Measurements from ENCODE around the gene PAPOLB.

DNA sequence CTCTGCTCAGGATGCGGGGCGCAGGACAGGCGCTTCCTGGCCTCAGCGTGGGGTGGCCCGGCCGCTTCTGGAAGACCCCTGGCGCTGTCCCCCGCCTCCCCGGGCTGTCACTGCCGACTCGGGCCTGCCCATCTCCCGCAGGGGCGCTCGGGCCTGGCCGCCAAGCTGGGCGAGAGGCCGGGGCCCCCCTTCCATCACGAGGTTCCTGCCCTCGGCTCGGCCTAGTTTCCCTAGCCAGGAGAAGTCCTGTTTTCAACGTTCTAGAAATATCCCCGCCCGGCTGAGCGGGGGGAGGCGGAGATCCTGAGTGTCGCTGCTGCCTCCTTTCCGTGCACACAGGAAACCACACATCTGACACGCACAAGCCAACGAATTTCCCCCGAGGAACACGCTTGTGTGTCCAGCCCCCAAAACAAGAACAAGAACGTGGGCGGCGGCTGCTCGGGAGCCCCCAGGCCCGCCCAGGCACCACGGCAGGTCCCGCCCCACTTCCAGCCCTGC is 52.7 kb downstream of the PAPOLB start:
- TF ChIP-seq, protein P1, sequence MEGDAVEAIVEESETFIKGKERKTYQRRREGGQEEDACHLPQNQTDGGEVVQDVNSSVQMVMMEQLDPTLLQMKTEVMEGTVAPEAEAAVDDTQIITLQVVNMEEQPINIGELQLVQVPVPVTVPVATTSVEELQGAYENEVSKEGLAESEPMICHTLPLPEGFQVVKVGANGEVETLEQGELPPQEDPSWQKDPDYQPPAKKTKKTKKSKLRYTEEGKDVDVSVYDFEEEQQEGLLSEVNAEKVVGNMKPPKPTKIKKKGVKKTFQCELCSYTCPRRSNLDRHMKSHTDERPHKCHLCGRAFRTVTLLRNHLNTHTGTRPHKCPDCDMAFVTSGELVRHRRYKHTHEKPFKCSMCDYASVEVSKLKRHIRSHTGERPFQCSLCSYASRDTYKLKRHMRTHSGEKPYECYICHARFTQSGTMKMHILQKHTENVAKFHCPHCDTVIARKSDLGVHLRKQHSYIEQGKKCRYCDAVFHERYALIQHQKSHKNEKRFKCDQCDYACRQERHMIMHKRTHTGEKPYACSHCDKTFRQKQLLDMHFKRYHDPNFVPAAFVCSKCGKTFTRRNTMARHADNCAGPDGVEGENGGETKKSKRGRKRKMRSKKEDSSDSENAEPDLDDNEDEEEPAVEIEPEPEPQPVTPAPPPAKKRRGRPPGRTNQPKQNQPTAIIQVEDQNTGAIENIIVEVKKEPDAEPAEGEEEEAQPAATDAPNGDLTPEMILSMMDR (IDR thresholded peaks at IDR 0.05): no peak
- TF ChIP-seq POLR2A (IDR thresholded peaks at IDR 0.05) (no peak), EP300 (IDR thresholded peaks at IDR 0.05) (no peak)

Data from upper lobe of left lung (tissue), 4 donors.